HG03354 (cell line): ENCODE results near the gene AP2B1.
"Not testable (repeated sequence)": the region's sequence is repeated elsewhere in the genome, so short reads cannot be mapped to it uniquely, and the experiment has no call there.

Source experiments
- ATAC-seq: cut with Tn5 transposase; IDR thresholded peaks from one replicate; pipeline ENCODE4 v1.9.1; 2021; ENCODE audit warnings: mild to moderate bottlenecking; ENCODE audit not compliant: unreplicated experiment, poor library complexity, severe bottlenecking

AP2B1 gene

DNA sequence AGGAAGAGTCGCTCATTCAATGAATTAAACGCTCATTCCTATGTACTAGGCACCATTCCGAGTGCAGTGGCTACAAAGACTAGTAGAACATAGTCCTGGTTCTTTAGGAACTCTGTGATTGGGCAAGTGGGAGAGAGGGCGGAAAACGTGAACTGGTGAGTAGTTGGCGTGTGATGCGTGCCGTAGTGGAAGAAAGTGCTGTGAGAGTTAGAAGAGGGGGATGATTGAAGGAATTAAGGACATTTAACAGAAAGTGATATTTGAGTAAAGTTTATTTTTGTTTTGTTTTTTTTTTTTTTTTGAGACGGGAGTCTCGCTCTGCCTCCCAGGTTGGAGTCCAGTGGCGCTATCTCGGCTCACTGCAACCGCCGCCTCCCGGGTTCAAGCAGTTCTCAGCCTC, 18.6 kb upstream of the AP2B1 start:
- no peak for ATAC-seq

DNA sequence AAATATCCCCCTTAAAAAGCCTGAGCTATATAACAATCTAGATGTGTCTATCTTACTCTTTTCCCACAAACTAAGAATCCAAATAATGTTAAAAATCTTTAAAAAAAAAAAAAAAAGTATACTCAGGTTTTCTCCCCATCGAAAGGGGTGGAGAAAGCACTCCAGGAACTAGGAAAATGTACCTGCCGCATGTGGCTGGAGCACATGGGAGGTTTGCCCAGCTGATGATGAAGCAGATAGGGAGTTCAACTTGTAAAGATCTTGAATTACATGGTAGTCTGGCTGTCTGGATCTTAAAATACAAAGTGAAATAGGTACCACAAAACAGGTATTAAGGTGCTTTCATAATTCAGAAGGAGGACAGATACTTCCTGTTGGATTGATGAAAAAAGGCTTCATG, 17.7 kb upstream of the AP2B1 start:
- no peak for ATAC-seq

DNA sequence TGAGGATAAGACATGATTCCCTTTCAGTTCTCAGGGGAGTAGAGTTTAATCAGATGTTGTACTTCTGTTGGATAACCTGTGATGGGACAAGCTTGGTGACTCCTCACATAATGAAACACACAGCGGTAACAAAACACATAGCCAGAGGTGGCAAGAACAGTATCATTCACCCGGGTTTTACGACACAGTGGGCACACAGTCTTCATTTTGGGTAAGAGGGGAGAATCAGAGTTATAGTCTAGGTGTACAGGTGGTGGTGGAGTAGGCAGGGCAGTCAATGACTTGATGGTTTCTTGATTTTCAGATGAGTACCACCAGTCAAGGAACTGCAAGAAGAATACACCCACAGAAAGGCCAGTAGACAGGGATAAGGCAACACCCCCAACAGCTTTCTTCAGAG, 11.4 kb upstream of the AP2B1 start:
- ATAC-seq, result no peak

DNA sequence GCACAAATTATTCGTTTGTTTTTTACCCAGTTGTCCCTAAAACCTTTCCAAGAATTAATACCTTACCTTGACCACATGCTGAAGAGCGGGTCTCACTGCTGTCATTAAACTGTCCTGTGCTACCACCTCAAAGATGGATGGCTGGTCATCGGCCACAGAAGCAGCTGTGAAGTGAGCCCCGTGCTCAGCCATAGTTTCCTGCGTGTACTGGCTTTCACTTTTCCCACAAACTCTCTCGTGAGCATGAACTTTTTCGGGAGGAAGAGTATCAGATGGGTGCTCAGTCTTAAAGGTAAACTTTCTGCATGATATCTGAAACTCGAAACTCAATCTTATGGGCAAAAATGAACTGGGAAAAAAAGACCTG, 9.3 kb upstream of the AP2B1 start:
- ATAC-seq, result peak; percentile 13

DNA sequence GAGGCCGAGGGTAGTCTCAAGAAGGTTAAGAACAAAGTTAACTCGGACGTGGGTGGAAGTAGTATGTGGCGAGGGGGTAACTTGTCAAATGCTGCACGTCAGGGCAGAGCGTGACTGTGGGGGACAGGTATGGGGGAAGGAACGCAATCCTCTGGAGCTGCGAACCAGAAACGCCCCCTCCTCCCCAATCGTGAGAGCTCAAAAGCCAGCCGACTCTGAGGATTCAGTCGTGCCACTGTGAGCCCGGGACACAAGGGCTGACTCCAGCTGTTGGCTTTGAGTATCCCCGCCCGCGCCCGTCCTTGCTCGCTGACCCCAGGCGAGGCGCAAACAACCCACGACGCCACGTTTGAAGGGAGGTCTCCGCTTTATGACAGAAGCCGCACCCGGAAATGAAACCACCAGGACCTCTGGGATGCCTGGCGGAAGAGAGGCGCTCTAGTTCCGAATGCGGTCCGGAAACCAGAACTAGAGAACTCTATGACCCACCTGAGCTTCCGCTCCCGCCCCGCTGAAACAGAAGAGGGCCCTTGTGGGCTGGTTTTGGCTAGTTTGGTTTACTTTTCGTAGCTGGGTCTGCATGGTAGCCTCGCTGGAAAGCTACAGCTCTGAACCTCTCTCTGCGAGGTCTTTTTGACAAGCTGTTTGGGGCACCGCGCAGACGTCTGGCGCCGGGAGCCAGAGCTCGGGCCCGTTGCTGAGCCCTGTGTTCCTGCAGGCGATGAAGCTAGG, 8.8 kb upstream of the AP2B1 start, which contains the start of gene PEX12:
PEX12 (minus strand) TSS at position 375 of the 732 bp plus-strand sequence. CDS start 550 bp downstream, outside the sequence.
- ATAC-seq, result peak; percentile 86

DNA sequence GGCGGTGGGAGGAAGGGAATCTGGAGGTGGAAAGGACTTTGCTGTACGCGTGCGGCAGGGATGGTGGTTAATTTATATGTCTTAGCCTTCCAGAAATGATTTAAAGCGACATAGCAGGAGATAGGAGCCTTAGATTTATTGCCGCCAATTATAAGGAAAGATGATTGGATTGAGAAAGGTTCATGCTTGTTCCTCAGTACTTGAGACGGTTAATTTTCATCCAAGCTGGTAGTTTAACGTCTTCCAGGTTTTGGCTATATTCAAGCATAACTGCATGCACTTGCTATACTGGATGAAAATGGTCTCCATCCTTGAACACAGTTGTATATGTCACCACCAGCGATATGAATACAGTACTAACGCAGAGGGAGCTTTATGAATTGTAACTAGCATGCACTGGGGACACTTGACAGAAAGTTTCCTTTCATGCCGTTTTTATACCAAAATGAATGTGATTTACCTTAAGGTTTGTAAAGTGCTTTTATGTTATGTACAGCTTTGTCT, 8.1 kb upstream of the AP2B1 start:
- no peak for ATAC-seq

DNA sequence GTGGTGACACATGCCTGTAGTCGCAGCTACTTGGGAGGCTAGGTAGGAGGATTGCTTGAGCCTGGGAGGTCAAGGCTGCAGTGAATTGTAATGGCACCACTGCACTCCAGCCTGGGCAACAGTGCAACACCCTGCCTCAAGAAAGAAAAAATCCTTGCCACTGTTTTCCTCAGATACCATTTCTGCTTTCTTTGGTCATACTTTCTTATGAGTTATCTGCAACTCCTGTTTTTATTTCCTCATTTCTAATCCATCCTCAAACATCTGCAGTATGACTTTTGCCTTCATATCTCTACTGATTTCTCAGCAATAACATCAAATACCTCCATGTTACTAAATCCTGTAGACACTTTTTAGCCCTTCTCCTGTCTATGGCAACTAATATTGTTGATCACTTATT, 3.1 kb upstream of the AP2B1 start:
- no peak for ATAC-seq

DNA sequence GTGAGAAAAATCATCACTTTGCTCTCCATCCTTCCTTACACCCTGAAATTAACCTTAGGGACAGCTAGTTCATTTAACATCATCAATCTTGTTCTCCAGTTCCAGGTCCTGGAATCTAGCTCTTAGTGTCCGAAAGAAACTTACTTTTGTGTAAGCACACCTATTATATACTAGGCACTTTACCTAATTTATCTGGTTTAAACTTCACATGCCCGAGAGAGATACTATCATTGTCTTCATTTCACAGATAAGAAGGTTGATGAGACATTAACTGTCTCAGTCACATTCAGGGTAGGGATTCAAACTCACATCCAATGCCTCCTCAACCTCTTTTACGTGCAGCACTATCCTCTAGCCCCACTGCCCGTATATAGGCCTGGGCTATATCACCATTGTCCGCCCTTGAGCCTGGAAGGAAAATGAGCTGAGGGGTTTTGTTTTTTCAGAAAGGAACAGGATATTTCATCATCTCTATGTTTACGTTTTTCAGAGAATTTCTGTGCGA, 501 bp upstream of the AP2B1 start:
- peak; percentile 11 for ATAC-seq

DNA sequence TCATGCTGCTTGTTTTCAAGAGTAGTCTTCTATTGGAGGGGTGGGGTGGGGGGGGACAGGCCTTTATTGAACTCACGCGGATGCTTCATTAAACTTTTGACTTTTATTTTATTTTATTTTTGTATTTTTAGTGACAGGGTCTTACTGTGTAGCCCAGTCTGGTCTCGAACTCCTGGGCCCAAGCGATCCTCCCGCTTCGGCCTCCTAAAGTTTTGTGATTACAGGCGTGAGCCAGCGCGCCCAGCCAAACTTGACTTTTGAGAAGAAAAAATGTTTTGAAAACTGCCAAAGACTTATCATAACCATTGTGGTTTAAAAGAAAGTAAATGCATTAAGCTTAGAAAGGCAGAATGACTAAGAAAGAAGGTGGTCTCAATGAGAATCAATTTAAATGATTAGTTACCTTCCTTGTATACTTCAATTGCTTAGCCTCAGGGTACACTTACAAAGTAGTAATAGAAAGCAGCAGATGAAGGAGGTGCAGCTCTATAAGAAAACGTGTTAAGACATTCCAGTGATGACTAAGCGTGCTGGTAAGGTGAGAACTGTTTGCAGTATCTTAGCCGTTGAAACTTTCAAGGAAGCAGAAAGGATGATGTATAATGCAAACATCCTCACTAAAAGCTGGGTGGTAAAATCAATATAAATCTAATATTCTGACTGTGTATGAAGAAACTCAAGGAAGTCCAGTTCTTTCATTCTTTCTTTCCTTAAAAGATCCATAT, 1.2 kb downstream of the AP2B1 start:
- ATAC-seq, result no peak

DNA sequence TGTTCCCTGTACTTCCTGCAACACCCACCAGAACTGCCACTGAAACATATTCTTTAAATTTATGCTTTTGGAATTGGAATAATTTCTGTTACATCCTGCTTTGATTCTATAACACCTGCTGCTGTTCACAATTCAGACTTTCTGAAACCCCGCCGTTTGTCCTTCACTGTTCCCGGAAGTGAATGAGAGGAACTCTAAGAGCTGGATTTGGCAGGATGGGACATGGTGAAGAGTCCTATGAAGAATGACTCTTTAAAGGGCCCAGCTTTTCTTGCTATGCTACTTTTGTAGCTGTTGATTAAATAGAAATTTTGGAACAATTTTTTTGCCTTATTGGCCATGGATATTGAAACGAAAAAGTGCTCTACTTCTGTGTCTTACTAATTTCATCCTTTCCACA, 8.9 kb downstream of the AP2B1 start:
- ATAC-seq, result no peak

DNA sequence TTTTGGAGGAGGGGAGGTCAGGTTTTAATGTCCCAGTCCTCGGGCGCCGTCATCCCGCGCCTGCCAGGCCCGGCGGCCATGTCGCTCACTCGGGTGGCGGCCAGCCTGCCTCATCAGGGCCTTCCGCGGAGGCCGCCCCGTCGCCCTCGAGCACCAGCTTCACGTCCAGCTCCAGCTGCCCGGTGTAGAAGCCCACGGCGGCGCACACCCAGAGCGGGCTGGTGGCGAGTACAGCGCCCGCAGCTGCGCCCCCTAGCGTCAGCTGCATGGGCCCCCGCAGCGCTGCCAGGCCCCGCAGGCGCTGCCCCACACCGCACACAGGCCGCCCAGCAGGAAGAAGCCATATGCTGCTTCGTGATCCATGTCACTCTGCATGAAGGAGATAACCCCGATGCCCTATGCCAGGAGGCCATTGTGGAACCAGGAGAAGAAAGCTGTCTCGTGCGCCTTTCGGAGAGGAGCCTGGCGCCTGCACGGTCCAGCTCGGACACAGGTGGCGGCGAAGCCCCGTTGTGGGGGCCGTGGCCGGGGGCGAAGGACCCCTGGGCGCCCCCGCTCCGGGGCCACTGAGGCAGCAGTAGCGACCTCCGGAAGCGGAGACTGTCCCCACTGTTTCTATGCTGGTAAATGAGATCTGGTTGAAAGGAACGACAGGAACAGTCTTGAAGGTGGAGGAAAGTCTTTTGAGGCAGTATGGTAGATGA, 9.6 kb downstream of the AP2B1 start:
- ATAC-seq, result no peak

DNA sequence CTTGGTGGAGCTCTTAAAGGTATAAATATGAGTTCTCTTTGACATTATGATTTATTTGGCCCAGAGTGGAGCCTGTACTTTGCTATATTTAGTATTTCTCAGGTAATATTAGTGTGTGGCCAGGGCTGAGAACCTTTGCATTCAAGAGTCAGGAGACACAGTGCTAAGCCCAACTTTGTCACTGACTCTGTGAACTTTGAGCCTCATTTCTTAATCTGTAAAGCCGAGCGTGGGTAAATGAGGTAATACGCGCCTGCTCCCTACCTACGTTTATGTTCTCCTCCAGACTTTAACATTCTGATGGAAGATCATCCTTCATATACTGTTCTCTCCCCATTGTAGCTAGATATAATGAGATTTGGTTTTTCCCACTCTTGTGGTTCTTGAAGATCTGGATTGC, 10.5 kb downstream of the AP2B1 start:
- no peak for ATAC-seq

DNA sequence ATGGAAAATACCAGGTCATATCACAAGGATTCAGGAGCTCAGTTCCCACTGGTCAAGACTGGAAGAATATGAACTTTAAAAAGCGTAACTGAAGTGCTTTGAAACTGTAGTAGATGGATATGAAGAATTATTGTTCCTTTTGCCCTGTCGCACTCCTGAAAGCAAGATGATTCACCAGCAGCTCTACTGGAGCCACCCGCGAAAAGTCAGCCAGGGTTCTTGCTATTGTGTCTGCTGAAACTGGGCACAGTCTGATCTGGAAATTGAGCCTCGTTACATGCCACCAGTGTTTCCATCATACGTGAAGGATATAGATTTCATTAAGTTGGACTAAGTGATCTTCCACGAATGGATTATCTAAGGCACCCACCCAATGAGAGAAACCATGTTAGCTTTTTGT, 16.6 kb downstream of the AP2B1 start:
- ATAC-seq, result no peak

DNA sequence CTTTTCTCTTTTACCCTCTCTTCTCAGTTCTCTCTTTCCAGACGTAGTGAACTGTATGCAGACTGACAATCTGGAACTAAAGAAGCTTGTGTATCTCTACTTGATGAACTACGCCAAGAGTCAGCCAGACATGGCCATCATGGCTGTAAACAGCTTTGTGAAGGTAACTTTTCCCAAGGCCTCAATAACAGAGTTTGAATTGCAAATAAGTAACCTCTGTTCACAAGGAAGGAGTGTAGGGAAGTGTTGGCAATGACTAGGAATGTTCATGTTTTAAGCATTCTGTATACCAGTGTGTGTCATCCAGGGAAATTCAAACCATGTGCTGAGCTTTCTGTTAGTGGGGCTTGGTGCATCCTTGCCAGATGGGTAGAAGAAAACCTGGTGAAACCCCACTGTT, 18.6 kb downstream of the AP2B1 start:
- ATAC-seq, result no peak

DNA sequence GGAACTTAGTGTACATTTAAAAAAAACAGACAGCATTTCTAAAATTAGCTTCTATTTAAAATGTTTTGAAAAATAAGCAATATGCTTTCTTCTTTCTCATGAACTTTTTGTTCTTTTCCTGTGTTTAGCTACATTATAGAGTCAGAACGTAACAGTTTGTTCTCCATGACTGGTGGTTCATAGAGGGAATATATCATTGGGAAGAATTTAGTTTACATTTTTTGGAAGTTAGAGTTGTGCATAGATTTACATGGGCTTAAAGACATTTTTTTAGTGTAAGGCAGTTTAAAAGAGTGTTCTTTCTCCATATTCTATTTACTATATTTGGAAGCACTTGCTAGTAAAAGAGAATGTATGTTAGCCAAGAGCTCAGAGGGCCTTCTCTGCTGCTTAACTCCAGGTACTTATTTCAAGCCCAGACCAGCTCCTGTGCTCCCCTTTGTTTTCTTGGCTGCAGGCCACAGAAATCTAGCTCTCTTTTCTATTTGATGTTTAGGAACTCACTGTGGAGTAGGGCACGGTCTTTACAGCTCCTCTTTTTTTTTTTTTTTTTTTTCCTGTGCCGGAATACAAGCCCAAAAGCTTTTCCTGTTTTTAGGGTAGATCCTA, 20.2 kb downstream of the AP2B1 start:
- no peak for ATAC-seq

DNA sequence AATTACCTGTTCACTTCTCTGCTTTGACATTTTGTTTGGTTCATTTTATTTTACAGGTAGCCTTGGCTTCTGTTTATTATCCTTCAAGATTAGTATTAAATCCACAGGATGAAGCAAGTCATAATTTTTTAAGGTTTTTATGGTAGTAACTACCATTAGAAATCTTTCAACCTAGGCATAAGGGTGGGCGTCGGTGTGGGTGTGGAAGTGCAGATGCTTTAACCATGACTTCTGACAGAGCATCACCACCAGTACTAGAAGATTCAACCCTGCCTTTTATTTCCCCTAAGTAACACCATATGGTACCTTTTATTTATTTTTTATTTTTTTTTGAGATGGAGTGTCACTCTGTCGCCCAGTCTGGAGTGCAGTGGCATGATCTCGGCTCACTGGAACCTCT, 22.7 kb downstream of the AP2B1 start:
- no peak for ATAC-seq

DNA sequence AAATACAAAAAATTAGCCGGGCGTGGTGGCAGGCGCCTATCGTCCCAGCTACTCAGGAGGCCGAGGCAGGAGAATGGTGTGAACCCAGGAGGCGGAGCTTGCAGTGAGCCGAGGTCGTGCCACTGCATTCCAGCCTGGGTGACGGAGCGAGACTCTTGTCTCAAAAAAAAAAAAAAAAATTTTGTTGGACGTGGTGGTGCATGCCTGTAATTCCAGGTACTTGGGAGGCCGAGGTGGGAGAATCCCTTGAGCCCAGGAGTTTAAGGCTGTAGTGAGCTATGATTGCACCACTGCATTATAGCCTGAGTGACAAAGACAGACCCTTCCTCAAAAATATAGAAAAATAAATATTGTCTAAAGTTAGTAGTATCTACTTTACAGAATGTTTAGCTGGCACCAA, 23.6 kb downstream of the AP2B1 start:
- ATAC-seq, result not testable (repeated sequence)

DNA sequence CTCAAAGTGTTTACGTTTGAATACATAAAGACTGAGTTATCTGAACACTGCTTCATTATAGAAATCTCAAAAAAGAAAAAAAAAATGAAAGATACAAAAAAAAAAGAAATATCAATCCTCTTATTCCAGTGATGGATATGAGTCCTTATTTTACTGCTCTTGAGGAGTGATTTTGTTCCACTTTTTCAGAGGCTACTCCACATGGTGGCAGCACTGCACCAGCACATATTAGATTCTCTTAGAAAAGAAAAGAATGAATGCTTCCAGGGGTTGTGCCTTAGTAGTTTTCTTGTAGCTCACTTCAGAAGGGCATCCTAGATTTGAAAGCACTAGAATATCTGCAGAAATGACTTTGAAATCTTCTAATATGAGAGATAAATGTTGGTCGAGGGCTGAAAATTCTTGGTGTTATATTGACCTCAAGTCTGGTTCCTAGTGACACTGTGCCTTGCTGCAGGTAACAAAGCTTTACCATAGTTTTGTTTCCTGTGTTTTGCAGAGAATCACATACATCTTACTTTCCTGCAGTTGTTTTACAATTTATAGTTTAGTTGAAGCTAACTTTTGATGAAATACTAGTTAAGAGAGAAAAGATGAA, 25.9 kb downstream of the AP2B1 start:
- ATAC-seq, result no peak

DNA sequence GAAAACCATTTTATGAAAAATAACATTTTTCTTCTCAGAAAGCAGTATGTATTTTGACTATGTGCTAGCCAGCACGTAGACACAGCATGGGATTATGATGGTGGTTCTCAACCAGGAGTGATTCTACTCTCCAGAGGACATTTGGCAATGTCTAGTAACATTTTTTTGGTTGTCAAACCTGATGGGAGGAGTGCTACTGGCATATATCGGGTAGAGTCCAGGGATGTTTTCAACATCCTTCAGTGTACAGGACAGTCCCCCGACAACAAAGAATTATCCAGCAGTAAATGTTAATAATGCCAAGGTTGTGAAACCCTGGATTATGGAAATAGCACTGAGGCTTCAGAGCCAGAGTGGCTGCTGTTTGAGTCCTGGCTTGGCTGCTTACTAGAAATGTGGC, 27.7 kb downstream of the AP2B1 start:
- ATAC-seq, result no peak

DNA sequence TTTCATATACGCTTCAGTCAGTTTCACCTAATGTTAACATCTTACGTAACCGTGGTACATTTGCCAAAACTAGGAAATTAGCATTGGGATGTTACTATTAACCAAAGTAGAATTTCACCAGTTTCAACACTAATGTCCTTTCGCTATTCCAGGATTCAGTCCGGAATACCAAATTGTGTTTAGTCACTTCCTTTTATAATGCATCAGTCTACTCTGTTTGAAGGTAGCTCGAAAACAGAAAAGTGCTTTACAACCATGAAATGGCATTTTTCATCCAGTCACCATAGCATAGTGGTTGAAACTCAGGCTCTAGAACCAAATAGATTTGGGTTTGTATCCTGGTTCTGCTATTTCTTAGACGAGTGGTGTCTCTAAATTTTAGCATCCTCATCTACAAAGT, 29.4 kb downstream of the AP2B1 start:
- no peak for ATAC-seq
